Measurements from ENCODE around the gene RNU4-1. TPM values are rescaled to one million over a fixed set of nuclear protein-coding genes. Genes with fewer than 3 reads are reported as not detected.
"Not testable (repeated sequence)": the region's sequence is repeated elsewhere in the genome, so short reads cannot be mapped to it uniquely, and the experiment has no call there.

RNU4-1 gene
- total RNA-seq, 1 experiment from 2014 or later, result 2,759 TPM

DNA sequence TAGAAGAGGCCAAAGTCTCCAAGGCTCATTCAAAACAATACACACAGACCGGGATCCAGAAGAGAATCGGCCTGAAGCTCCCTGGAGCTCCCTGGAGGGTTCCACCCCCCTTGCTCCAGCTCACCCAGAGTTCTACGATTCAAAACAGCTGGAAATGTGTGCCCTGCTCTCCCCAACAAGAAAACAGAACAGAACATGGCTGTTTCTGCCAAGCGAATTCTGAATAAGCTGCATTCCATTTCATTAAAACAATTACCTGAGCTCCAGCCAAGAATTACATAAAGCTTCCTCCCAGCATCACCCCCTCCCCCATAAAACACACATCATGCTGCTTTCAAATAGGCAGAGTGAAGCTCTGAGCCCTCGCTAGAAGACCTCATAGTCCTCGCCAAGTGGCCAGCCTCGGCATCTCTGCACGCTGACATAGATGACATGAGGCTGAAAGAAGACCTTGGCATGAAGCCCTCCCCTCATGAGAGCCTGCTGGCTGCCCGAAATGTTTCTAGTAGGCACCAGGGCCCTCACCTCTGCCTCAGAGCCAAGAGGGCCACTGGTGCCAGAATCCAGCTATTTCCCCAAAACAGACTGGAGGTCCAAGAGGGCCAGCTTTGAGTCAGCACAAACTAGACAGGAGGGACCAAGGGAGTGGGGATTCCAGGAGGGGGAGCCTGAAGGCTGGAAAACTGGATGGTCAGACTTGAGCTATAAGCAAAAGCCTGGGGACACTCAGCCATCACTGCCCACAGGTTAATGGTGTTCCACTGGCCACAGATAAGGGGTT is 35.8 kb downstream of the RNU4-1 start:
- Mint-ChIP-seq H3K27ac (ENCODE audit: unreplicated experiment) (peak overlapping the region; percentile 33), H3K4me3 (ENCODE audit: low read depth, unreplicated experiment) (no peak overlapping the region), H3K36me3 (ENCODE audit: insufficient read depth, unreplicated experiment) (peaks cover 25% of the 10 kb centered on the region), H3K9me3 (ENCODE audit: low read depth, unreplicated experiment) (no peaks in the 10 kb centered on the region), H3K27me3 (ENCODE audit: unreplicated experiment) (no peaks in the 10 kb centered on the region), H3K4me1 (ENCODE audit: low read depth, unreplicated experiment) (peaks cover 59% of the 10 kb centered on the region)
- BruUV-seq (replicated peaks), result no TSS peak
- CTCF ChIA-PET, result interaction anchor here (0.7 to 13.8 kb wide), 8 partner anchors 9 to 56 kb away, joined by 3 to 338 read pairs (median 4); partner anchors contain the start of genes PXN and RPLP0
- TF ChIP-seq, protein P1, sequence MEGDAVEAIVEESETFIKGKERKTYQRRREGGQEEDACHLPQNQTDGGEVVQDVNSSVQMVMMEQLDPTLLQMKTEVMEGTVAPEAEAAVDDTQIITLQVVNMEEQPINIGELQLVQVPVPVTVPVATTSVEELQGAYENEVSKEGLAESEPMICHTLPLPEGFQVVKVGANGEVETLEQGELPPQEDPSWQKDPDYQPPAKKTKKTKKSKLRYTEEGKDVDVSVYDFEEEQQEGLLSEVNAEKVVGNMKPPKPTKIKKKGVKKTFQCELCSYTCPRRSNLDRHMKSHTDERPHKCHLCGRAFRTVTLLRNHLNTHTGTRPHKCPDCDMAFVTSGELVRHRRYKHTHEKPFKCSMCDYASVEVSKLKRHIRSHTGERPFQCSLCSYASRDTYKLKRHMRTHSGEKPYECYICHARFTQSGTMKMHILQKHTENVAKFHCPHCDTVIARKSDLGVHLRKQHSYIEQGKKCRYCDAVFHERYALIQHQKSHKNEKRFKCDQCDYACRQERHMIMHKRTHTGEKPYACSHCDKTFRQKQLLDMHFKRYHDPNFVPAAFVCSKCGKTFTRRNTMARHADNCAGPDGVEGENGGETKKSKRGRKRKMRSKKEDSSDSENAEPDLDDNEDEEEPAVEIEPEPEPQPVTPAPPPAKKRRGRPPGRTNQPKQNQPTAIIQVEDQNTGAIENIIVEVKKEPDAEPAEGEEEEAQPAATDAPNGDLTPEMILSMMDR (IDR thresholded peaks at IDR 0.05; ENCODE audit: unreplicated experiment), result no peak
- intact Hi-C loops (cut with micrococcal nuclease; ENCODE audit: unreplicated experiment), result no loop called here
- DNase-seq, result peak; percentile 53

DNA sequence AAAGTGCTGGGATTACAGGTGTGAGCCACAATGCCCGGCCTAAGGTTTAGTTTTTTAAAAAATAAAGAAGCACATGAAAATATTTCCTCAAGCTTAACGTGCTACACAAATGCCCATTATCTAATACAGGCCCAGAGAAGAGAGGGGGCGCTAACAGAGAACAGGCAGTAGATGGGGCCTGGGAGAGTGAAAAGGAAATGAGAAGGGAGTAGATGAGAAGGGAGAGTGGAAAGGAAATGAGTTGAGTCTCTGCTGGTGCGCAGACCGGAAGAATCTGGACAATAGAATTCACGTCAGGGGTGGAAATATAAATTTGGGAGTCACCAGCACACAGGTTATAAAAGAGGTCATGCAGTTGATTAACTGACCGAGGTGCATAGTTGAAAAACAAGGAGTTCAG is 38.2 kb downstream of the RNU4-1 start:
- Mint-ChIP-seq H3K9me3 (ENCODE audit: low read depth, unreplicated experiment) (no peaks in the 10 kb centered on the region), H3K27ac (ENCODE audit: unreplicated experiment) (no peak overlapping the region), H3K4me3 (ENCODE audit: low read depth, unreplicated experiment) (no peak overlapping the region), H3K36me3 (ENCODE audit: insufficient read depth, unreplicated experiment) (peaks cover 26% of the 10 kb centered on the region), H3K4me1 (ENCODE audit: low read depth, unreplicated experiment) (peaks cover 58% of the 10 kb centered on the region), H3K27me3 (ENCODE audit: unreplicated experiment) (no peaks in the 10 kb centered on the region)
- BruUV-seq (replicated peaks), result no TSS peak
- DNase-seq, result no peak
- CTCF ChIA-PET, result interaction anchor here (2.0 kb wide), 1 partner anchor 20 kb away, joined by 8 read pairs; no protein-coding TSS in a partner anchor
- intact Hi-C loops (cut with micrococcal nuclease; ENCODE audit: unreplicated experiment), result no loop called here
- TF ChIP-seq, protein P1 (IDR thresholded peaks at IDR 0.05; ENCODE audit: unreplicated experiment), result no peak

DNA sequence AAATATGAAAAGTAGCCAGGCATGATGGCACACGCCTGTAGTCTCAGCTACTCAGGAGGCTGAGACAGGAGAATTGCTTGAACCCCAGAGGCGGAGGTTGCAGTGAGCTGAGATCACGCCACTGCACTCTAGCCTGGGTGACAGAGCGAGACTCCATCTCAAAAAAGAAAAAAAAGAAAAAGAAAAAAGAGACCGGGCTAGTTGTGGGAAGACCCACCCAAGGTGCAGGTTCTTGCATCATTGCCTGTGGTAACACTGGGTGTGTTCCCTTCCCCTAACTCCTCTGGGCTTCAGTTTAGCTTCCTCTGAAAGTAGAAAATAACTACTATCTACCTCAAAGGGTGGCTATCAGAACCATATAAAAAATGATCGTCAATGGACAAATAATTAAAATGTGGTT is 39.7 kb downstream of the RNU4-1 start:
- Mint-ChIP-seq H3K4me1 (ENCODE audit: low read depth, unreplicated experiment) (peaks cover 61% of the 10 kb centered on the region), H3K36me3 (ENCODE audit: insufficient read depth, unreplicated experiment) (peaks cover 23% of the 10 kb centered on the region)
- BruUV-seq (replicated peaks); DNase-seq; H3K27me3 Mint-ChIP-seq (ENCODE audit: unreplicated experiment); intact Hi-C loops (cut with micrococcal nuclease; ENCODE audit: unreplicated experiment); H3K9me3 Mint-ChIP-seq (ENCODE audit: low read depth, unreplicated experiment); H3K27ac Mint-ChIP-seq (ENCODE audit: unreplicated experiment); H3K4me3 Mint-ChIP-seq (ENCODE audit: low read depth, unreplicated experiment): not testable (repeated sequence)
- CTCF ChIA-PET, result interaction anchor here (0.7 to 2.0 kb wide), 2 partner anchors 18 to 49 kb away, joined by 5 to 8 read pairs; partner anchors contain the start of gene SIRT4

DNA sequence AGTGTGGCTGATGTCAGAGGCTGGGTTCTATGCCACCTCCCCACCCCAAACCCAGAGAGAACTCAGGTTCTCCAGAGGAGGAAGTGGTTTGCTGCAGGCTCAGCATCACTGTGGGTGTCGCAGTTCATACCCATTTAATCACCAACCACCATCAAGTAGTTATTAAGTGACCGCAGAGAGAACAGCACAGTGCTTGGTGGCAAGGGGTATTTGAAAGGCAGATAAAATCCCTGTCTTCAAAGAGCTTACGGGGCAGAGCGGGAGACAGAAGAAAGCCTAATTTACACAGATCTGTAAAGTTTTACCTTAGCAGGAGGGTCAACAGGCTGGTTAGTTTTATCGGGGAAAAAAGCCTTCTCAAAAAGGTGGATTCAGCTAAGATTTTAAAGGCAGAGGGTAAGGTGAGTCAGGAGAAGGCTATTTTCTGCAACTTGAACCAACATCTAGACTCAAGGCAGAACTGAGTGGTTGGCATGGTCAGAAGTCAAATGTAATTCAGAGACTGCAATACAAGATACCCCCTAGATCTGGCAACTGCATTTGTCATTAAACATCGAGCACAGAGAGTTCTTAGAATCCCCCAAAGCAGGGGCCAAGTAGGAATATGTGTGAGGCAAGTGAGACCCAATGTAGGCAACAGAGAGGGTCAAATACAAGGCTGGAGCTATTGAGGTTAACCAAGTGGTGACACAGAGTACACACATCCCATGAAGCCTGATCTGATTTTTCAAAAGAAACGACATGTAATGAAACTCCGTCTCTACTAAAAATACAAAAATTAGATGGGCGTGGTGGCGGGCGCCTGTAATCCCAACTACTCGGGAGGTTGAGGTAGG is 40.7 kb downstream of the RNU4-1 start:
- no peak for DNase-seq
- CTCF ChIA-PET, result interaction anchor here (0.7 to 2.0 kb wide), 4 partner anchors 17 to 51 kb away, joined by 3 to 8 read pairs (median 5); partner anchors contain the start of genes RPLP0 and SIRT4
- BruUV-seq (replicated peaks), result no TSS peak
- Mint-ChIP-seq H3K9me3 (ENCODE audit: low read depth, unreplicated experiment) (no peaks in the 10 kb centered on the region), H3K27ac (ENCODE audit: unreplicated experiment) (no peak overlapping the region), H3K36me3 (ENCODE audit: insufficient read depth, unreplicated experiment) (peaks cover 30% of the 10 kb centered on the region), H3K4me1 (ENCODE audit: low read depth, unreplicated experiment) (peaks cover 61% of the 10 kb centered on the region), H3K4me3 (ENCODE audit: low read depth, unreplicated experiment) (no peak overlapping the region), H3K27me3 (ENCODE audit: unreplicated experiment) (no peaks in the 10 kb centered on the region)
- intact Hi-C loops (cut with micrococcal nuclease; ENCODE audit: unreplicated experiment), result no loop called here
- TF ChIP-seq, protein P1 (IDR thresholded peaks at IDR 0.05; ENCODE audit: unreplicated experiment), result no peak

DNA sequence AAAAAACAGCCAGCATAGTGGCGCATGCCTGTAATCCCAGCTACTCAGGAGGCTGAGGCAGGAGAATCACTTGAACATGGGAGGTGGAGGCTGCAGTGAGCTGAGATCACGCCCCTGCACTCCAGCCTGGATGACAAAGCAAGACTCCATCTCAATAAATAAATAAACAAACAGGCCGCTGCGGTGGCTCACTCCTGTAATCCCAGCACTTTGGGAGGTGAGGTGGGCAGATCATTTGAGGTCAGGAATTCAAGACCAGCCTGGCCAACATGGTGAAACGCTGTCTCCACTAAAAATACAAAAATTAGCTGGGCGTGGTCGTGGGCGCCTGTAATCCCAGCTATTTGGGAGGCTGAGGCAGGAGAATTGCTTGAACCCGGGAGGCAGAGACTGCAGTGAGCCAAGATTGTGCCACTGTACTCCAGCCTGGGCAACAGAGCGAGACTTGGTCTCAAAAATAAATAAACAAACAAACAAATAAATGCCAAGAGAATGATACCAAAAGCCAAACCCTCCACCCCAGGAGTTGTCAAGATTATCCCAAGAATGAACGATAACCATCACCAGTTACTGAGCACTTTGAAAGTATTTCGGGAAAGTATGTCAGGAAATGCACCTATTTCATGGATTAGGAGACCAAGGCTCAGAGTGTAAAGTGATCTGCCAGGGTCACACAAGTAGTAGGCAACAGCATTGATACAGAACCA is 41.5 kb downstream of the RNU4-1 start:
- Mint-ChIP-seq H3K4me1 (ENCODE audit: low read depth, unreplicated experiment) (peaks cover 58% of the 10 kb centered on the region), H3K36me3 (ENCODE audit: insufficient read depth, unreplicated experiment) (peaks cover 26% of the 10 kb centered on the region)
- CTCF ChIA-PET, result interaction anchor here (0.9 kb wide), 1 partner anchor 23 kb away, joined by 3 read pairs; no protein-coding TSS in a partner anchor
- H3K9me3 Mint-ChIP-seq (ENCODE audit: low read depth, unreplicated experiment); H3K4me3 Mint-ChIP-seq (ENCODE audit: low read depth, unreplicated experiment); H3K27me3 Mint-ChIP-seq (ENCODE audit: unreplicated experiment); intact Hi-C loops (cut with micrococcal nuclease; ENCODE audit: unreplicated experiment); H3K27ac Mint-ChIP-seq (ENCODE audit: unreplicated experiment); DNase-seq; BruUV-seq (replicated peaks): not testable (repeated sequence)

Data from Calu3 (cell line).